ENCODE data around the gene ZNF579.

ZNF579 gene

GRCh38 chr19:55611300-55611982 lies 30.8 kb upstream of the ZNF579 start:
- no peak for DNase-seq

- DNase-seq, result no peak
Observed at GRCh38 chr19:55609326-55609725, 28.7 kb upstream of the ZNF579 start.

- DNase-seq, result no peak
Observed at GRCh38 chr19:55606817-55607216, 26.2 kb upstream of the ZNF579 start.

GRCh38 chr19:55606471-55606787 lies 25.8 kb upstream of the ZNF579 start:
- no peak for DNase-seq

- peak; percentile 69 for DNase-seq
Observed at GRCh38 chr19:55605637-55606470, 25.2 kb upstream of the ZNF579 start, which contains the start of gene ZNF865. Gene ZNF865, plus strand, starts transcription at chr19:55605647. Its CDS starts 7,972 bp downstream, at chr19:55613619.

- peak; percentile 99 for DNase-seq
Observed at GRCh38 chr19:55605207-55605636, 24.6 kb upstream of the ZNF579 start.

- no peak for DNase-seq
Observed at GRCh38 chr19:55603581-55604292, 23.1 kb upstream of the ZNF579 start.

- no peak for DNase-seq
Observed at GRCh38 chr19:55603115-55603514, 22.5 kb upstream of the ZNF579 start.

- no peak for DNase-seq
Observed at GRCh38 chr19:55602104-55603001, 21.7 kb upstream of the ZNF579 start.

- DNase-seq, result no peak
Observed at GRCh38 chr19:55601084-55601483, 20.4 kb upstream of the ZNF579 start.

- no peak for DNase-seq
Observed at GRCh38 chr19:55600662-55601028, 20.0 kb upstream of the ZNF579 start.

- peak; percentile 85 for DNase-seq
Observed at GRCh38 chr19:55599842-55600661, 19.4 kb upstream of the ZNF579 start, which contains the start of gene ZNF524. Gene ZNF524, plus strand, starts transcription at chr19:55600288. Its CDS starts 1,825 bp downstream, at chr19:55602113.

GRCh38 chr19:55599468-55599841 lies 18.8 kb upstream of the ZNF579 start, which contains the start of gene FIZ1:
Gene FIZ1, minus strand, starts transcription at chr19:55599517. Its CDS starts 1,652 bp downstream, at chr19:55597865.
- DNase-seq, result peak; percentile 96

GRCh38 chr19:55598719-55599467 lies 18.2 kb upstream of the ZNF579 start:
- DNase-seq, result peak; percentile 86

- no peak for DNase-seq
Observed at GRCh38 chr19:55598034-55598433, 17.4 kb upstream of the ZNF579 start.

- no peak for DNase-seq
Observed at GRCh38 chr19:55597501-55597921, 16.9 kb upstream of the ZNF579 start.

GRCh38 chr19:55596304-55596703 lies 15.7 kb upstream of the ZNF579 start:
- DNase-seq, result no peak

GRCh38 chr19:55594996-55595545 lies 14.4 kb upstream of the ZNF579 start:
- DNase-seq, result no peak

GRCh38 chr19:55593096-55593772 lies 12.6 kb upstream of the ZNF579 start:
- DNase-seq, result no peak

Measured in activated naive CD4-positive, alpha-beta T cell treated with anti-CD3 and anti-CD28 coated beads, Interleukin-2, amount 50 U/mL, for 16 hours (primary cell).